ES-I3 (cell line): ENCODE data around the gene DPP10.
"Not testable (repeated sequence)": the region's sequence is repeated elsewhere in the genome, so short reads cannot be mapped to it uniquely, and the experiment has no call there.

Experiments used
- H3K36me3 ChIP-seq: 2 replicates; pipeline ENCODE4 v1.6.1; 2013; ENCODE audit warnings: mild to moderate bottlenecking, low read length, control low read depth, moderate library complexity; ENCODE audit not compliant: insufficient read depth
- H3K4me1 ChIP-seq: 2 replicates; pipeline ENCODE4 v1.6.1; 2013; ENCODE audit warnings: mild to moderate bottlenecking, control low read depth, low read length; ENCODE audit not compliant: insufficient read depth
- H3K9ac ChIP-seq: 2 replicates; pipeline ENCODE4 v1.6.1; 2013; ENCODE audit warnings: low read depth, mild to moderate bottlenecking, low read length, moderate library complexity
- H3K9me3 ChIP-seq: 2 replicates; pipeline ENCODE4 v1.6.1; 2013; ENCODE audit warnings: mild to moderate bottlenecking, low read length, moderate library complexity; ENCODE audit not compliant: control insufficient read depth, insufficient read depth

DPP10 gene

GRCh38 chr2:115389898-115390565 is 947.6 kb downstream of the DPP10 start:
- Histone ChIP-seq H3K9ac (no peak overlapping the region), H3K4me1 (peaks cover 4% of the 10 kb centered on the region; the same call in 1 of the 2 replicates), H3K36me3 (no peaks in the 10 kb centered on the region), H3K9me3 (no peaks in the 10 kb centered on the region)

GRCh38 chr2:115396579-115396978 is 954.1 kb downstream of the DPP10 start:
- H3K4me1 ChIP-seq = peaks cover 4% of the 10 kb centered on the region; the same call in 1 of the 2 replicates
- no peak overlapping the region for H3K9ac ChIP-seq
- H3K36me3 ChIP-seq = no peaks in the 10 kb centered on the region
- no peaks in the 10 kb centered on the region for H3K9me3 ChIP-seq

GRCh38 chr2:115400940-115401339 is 958.5 kb downstream of the DPP10 start:
- Histone ChIP-seq H3K9ac (no peak overlapping the region), H3K9me3 (no peaks in the 10 kb centered on the region), H3K36me3 (no peaks in the 10 kb centered on the region), H3K4me1 (peaks cover 8% of the 10 kb centered on the region; the same call in 1 of the 2 replicates)

GRCh38 chr2:115412501-115412900 is 970.1 kb downstream of the DPP10 start:
- H3K9ac ChIP-seq = no peak overlapping the region
- H3K4me1 ChIP-seq = no peaks in the 10 kb centered on the region
- no peaks in the 10 kb centered on the region for H3K9me3 ChIP-seq
- H3K36me3 ChIP-seq = no peaks in the 10 kb centered on the region

DNA sequence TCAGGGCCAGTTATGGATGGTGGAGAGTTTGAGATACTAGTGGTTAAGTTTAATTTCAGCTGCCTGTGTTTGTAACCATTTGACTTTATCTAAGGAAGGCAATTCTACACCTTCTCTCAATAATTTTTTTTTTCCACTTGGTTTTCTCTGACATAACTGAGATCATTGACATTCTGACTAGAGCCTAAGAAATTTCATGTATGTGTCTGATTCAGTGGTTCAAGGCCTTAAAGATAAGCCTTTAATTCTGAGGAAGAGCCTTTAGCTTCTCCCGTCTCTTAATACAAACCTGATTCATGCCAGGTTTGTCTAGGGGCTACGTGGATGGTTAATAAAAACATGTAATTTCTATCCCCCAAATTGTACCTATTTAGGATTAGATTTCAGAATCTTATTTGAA is 971.4 kb downstream of the DPP10 start:
- Histone ChIP-seq H3K9ac (no peak overlapping the region), H3K9me3 (no peaks in the 10 kb centered on the region), H3K4me1 (no peaks in the 10 kb centered on the region), H3K36me3 (no peaks in the 10 kb centered on the region)

DNA sequence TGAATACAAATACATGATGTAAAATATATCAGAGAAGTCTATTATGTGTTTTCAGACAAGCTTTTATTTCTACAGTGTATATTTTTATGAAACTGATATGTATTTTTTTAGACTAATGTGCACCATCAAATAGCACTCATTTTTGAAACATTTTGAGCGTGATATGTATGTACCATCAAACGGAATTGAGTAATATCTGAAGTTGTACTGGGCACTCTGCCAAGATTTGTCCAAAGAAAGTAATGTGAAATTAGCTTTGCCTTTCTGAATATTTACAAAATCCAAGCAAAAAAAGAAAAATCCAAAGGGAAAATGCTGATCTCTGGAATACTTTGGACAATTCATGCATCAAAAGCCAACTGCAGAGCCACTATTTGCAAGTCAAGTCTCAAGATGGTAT is 972.0 kb downstream of the DPP10 start:
- no peaks in the 10 kb centered on the region for H3K9me3 ChIP-seq
- no peak overlapping the region for H3K9ac ChIP-seq
- H3K4me1 ChIP-seq = no peaks in the 10 kb centered on the region
- H3K36me3 ChIP-seq = no peaks in the 10 kb centered on the region

DNA sequence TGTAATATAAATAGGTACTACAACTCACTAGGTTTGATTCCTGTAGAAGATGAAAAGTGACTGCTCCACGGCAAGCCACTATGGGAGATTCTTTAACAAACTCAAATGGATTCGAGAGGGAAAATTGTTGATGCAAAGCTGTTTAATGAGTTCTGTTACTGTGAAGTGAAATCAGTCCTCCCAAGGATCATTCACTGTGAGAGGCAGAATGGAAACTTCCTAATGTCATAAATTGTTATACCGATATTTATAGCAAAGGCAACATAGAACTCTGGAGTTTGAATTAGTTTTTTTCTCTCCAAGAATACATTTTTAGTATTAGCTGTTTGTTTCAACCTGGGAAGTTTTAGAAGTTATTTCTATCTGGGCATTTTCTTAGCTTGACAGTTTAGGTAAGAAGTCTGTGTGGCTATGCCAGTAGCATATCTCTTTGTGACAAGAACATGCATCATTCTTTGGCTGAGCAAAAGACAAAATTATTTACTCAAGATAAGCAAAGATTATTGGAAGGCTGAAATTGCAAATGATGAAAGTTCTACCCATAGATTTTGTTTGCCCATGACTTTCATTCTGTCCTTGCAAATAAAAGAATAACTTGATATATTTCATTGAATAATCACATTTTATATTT is 979.7 kb downstream of the DPP10 start:
- H3K4me1 ChIP-seq = no peaks in the 10 kb centered on the region
- H3K36me3 ChIP-seq = no peaks in the 10 kb centered on the region
- no peak overlapping the region for H3K9ac ChIP-seq
- H3K9me3 ChIP-seq = peaks cover 4% of the 10 kb centered on the region; the same call in 1 of the 2 replicates

- Histone ChIP-seq H3K36me3 (no peaks in the 10 kb centered on the region), H3K9ac (no peak overlapping the region), H3K4me1 (no peaks in the 10 kb centered on the region), H3K9me3 (peaks cover 13% of the 10 kb centered on the region)
Measured at GRCh38 chr2:115427436-115427835, 985.0 kb downstream of the DPP10 start.

- peaks cover 14% of the 10 kb centered on the region for H3K4me1 ChIP-seq
- not testable (repeated sequence) for H3K9ac ChIP-seq, H3K9me3 ChIP-seq, H3K36me3 ChIP-seq
Measured at GRCh38 chr2:115440746-115441145, 998.3 kb downstream of the DPP10 start.

DNA sequence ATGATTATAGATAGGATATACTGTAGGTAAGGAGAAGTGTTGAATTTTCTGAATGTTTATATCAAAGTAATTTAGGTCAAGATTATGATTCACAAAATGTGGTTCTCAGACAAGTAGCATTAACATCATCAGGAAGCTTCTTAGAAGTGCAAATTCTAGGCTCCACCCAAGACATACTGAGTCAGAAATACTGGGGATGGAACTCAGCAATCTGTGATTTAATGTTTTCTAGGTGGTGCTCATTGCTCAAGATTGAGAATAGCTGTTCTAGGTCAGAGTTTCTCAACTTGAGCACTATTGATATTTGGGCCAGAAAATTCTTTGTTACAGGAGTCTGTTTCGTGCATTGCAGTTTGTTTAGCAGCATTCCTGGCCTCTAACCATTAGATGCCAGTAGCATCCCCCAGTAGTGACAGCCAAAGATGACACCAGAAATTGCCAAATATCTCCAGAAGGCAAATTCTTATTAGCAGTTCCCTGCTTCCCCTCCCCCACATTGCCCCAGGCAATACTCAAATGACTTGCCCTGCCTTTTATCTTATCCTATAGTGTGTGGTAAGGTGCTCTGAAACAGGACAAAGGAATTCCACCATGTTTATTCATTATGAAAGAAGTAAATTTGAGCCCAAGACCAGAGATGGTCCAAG is 1001.2 kb downstream of the DPP10 start:
- Histone ChIP-seq H3K9me3 (peaks cover 11% of the 10 kb centered on the region; the same call in 1 of the 2 replicates), H3K36me3 (no peaks in the 10 kb centered on the region), H3K4me1 (peaks cover 14% of the 10 kb centered on the region), H3K9ac (no peak overlapping the region)

DNA sequence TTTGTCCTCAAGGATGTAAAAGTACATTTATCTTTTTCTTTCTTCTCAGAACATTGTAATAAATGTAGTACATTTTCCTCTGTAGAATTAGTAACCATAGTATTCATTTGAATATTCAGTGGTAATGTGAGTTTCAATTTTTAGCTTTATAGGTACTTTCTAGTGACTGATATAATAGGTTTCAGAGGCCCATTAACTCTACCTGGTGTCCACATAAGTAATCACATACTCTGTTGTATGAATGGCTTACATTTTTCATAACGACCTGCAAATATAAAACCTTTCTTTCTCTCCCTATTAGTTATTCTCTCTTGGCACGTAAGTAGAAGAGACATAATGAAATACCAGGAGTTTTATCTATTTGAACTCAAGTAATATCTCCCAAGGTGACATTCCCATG is 1017.6 kb downstream of the DPP10 start:
- H3K36me3 ChIP-seq = no peaks in the 10 kb centered on the region
- H3K4me1 ChIP-seq = no peaks in the 10 kb centered on the region
- H3K9ac ChIP-seq = no peak overlapping the region
- no peaks in the 10 kb centered on the region for H3K9me3 ChIP-seq

DNA sequence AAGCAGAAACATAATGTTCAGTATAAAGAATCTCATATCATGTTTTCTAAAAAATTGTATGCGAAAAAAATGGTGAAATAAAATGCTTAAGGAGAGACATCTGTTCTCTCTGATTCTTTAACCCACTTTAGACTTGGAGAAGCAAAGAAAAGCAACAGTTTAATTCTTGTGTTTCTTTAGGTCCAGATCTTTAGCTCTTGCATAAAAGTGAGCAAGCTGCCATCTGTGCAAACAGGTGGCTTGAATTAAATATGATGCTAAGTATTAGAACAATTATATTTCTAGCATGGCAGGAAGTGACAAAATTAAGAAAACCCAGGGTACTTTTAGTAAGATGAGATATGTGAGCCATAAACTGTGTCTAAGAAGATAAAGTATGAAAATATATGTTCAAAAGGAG is 1038.3 kb downstream of the DPP10 start:
- Histone ChIP-seq H3K4me1 (no peaks in the 10 kb centered on the region), H3K9ac (no peak overlapping the region), H3K9me3 (no peaks in the 10 kb centered on the region; the same call in 1 of the 2 replicates), H3K36me3 (no peaks in the 10 kb centered on the region)

DNA sequence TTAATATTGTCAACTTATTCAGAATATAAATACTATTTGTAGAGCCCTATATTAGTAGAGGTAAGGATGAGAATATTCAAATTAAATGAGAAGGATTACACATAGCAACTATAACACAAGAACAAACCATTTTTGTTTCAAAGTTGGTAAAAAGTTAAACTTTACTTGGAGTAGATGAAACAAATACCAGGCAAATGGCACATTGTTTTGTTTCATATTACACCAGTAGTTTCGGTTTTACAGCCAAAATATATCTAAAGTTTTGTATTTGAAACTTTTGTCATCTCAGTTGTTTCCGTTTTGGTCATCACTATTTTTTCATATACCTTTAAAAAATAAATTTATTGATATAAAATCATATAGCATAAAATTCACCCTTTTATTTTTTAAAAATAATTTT is 1039.4 kb downstream of the DPP10 start:
- Histone ChIP-seq H3K36me3 (no peaks in the 10 kb centered on the region), H3K9ac (no peak overlapping the region), H3K9me3 (no peaks in the 10 kb centered on the region; the same call in 1 of the 2 replicates), H3K4me1 (no peaks in the 10 kb centered on the region)

GRCh38 chr2:115483666-115484065 is 1041.2 kb downstream of the DPP10 start:
- Histone ChIP-seq H3K36me3 (no peaks in the 10 kb centered on the region), H3K9me3 (no peaks in the 10 kb centered on the region), H3K4me1 (no peaks in the 10 kb centered on the region), H3K9ac (no peak overlapping the region)

GRCh38 chr2:115484486-115484885 is 1042.0 kb downstream of the DPP10 start:
- Histone ChIP-seq H3K4me1 (no peaks in the 10 kb centered on the region), H3K9me3 (no peaks in the 10 kb centered on the region), H3K36me3 (no peaks in the 10 kb centered on the region), H3K9ac (no peak overlapping the region)
